K562 (cell line): Measurements from ENCODE around the gene SLC12A4. TPM values are rescaled to one million over a fixed set of nuclear protein-coding genes. Genes with fewer than 3 reads are reported as not detected.

Experiments
- ATAC-seq: fragments of 200-7000 bp; cut with Tn5 transposase; 3 replicates; pipeline ENCODE4 v1.9.1; 2020; ENCODE audit warnings: moderate library complexity
- BruUV-seq: library from RNA; stranded (reverse); fragments of 400-500 nt; replicated peaks from 2 replicates; lab custom pipeline; 2021; lab: Mats Ljungman, UMichigan
- CTCF ChIA-PET: fragments of 300-600 bp; formaldehyde crosslinking; extraction: SDS; loops from one replicate; lab custom pipeline; 2021; ENCODE audit warnings: low intra/inter-chr PET ratio; lab: Yijun Ruan, JAX
- POLR2A ChIA-PET: fragments of 300-600, 350-650 bp; sonication (Branson Sonifier 250); formaldehyde crosslinking; extraction: SDS; loops from one replicate; lab custom pipeline; 2021; ENCODE audit warnings: antibody characterized with exemption, inconsistent platforms; lab: Yijun Ruan, JAX
- DNase-seq, 4 experiments: peaks; one replicate each; pipeline versions ENCODE4 v3.0.0 to v3.0.0-alpha.2; 2011 to 2018; ENCODE audit warnings: low spot score in 3 of 4, mixed read lengths in 3 of 4; ENCODE audit errors: extremely low read depth in 1 of 4
- FAIRE-seq: peaks from 2 replicates; lab custom pipeline; 2011; peaks lifted over from hg19 to GRCh38; lab: Jason Lieb, UNC
- H2AFZ ChIP-seq: 2 replicates; pipeline ENCODE4 v1.6.0; 2011; ENCODE audit warnings: low read depth, low read length, control low read depth, inconsistent platforms
- H3K27ac ChIP-seq: fragments of 200-600 bp; 3 replicates; pipeline ENCODE4 v1.8.0; 2011; ENCODE audit warnings: low read depth, mild to moderate bottlenecking, control low read depth, inconsistent platforms, low read length, moderate library complexity, mixed read lengths; ENCODE audit errors: extremely low read depth
- H3K27me3 ChIP-seq, 2 experiments: fragments of 300-600 bp in 1 of 2; 2 replicates in 1 of 2; 3 replicates in 1 of 2; pipeline versions ENCODE4 v1.6.0 to v1.8.0; 2011; ENCODE audit warnings: inconsistent platforms in 2 of 2, low read length in 2 of 2, mild to moderate bottlenecking in 1 of 2, mixed read lengths in 1 of 2, moderate library complexity in 1 of 2; ENCODE audit not compliant: control insufficient read depth in 2 of 2, insufficient read depth in 2 of 2
- H3K36me3 ChIP-seq: fragments of 300-600 bp; 3 replicates; pipeline ENCODE4 v1.8.0; 2011; ENCODE audit warnings: mild to moderate bottlenecking, low read length, inconsistent platforms; ENCODE audit not compliant: control insufficient read depth, insufficient read depth
- H3K4me1 ChIP-seq, 2 experiments: fragments of 200-600 bp in 1 of 2; replicated peaks in 1 of 2; 2 replicates in 1 of 2; 3 replicates in 1 of 2; pipeline versions ENCODE4 v1.5.1 to v1.8.0; 2011; ENCODE audit warnings: inconsistent platforms in 2 of 2, low read length in 2 of 2, mild to moderate bottlenecking in 1 of 2, mixed read lengths in 1 of 2, moderate library complexity in 1 of 2; ENCODE audit not compliant: control insufficient read depth in 2 of 2, insufficient read depth in 2 of 2
- H3K4me2 ChIP-seq: 2 replicates; pipeline ENCODE4 v1.6.1; 2011; ENCODE audit warnings: low read length, control low read depth, inconsistent platforms, mixed read lengths; ENCODE audit not compliant: insufficient read depth
- H3K4me3 ChIP-seq: fragments of 200-600 bp; sonication (generic), shearing (Covaris generic); 2 replicates; pipeline ENCODE4 v1.5.1; 2016; ENCODE audit warnings: control low read depth, inconsistent platforms
- H3K79me2 ChIP-seq: fragments of 200-600 bp; 3 replicates; pipeline ENCODE4 v1.8.0; 2011; ENCODE audit warnings: low read length, inconsistent platforms; ENCODE audit not compliant: control insufficient read depth, insufficient read depth
- H3K9ac ChIP-seq, 2 experiments: 2 replicates each; pipeline versions ENCODE4 v1.6.0 to v1.6.1; 2011; ENCODE audit warnings: low read depth in 2 of 2, low read length in 2 of 2, control low read depth in 1 of 2, inconsistent platforms in 1 of 2, mild to moderate bottlenecking in 1 of 2, mixed read lengths in 1 of 2; ENCODE audit not compliant: insufficient read depth in 1 of 2
- H3K9me1 ChIP-seq: one replicate; pipeline ENCODE4 v1.6.0; 2011; ENCODE audit warnings: inconsistent platforms, mild to moderate bottlenecking, low read length, moderate library complexity; ENCODE audit not compliant: control insufficient read depth, insufficient read depth
- H3K9me3 ChIP-seq: replicated peaks from 2 replicates; pipeline ENCODE4 v1.5.1; 2011; ENCODE audit warnings: low read depth, low read length, inconsistent platforms; ENCODE audit not compliant: control insufficient read depth, insufficient read depth
- H4K20me1 ChIP-seq: replicated peaks from 2 replicates; pipeline ENCODE4 v1.6.1; 2011; ENCODE audit warnings: low read length, inconsistent platforms, mixed read lengths; ENCODE audit not compliant: control insufficient read depth, insufficient read depth
- ARID1B ChIP-seq: fragments of 450-650 bp; IDR thresholded peaks from 2 replicates; pipeline ENCODE4 v1.6.1; 2016; ENCODE audit warnings: antibody characterized with exemption, mild to moderate bottlenecking, inconsistent platforms
- ATF7 ChIP-seq: fragments of 450-650 bp; IDR thresholded peaks from 2 replicates; pipeline ENCODE4 v1.7.1; 2014; ENCODE audit warnings: mild to moderate bottlenecking, moderate library complexity
- CBX2 ChIP-seq: fragments of 200-600 bp; sonication (generic); IDR thresholded peaks from one replicate; pipeline ENCODE4 v1.6.1; 2012; ENCODE audit warnings: mild to moderate bottlenecking, low read length, inconsistent platforms; ENCODE audit not compliant: insufficient read depth, poor library complexity, severe bottlenecking
- NCOA4 ChIP-seq: fragments of 450-650 bp; IDR thresholded peaks from 2 replicates; pipeline ENCODE4 v1.6.1; 2018; ENCODE audit warnings: mild to moderate bottlenecking; ENCODE audit not compliant: partially characterized antibody
- ZBTB26 ChIP-seq: fragments of 450-650 bp; formaldehyde crosslinking; IDR thresholded peaks from 2 replicates; pipeline ENCODE4 v1.4.0; 2022; ENCODE audit warnings: missing genetic modification characterization
- WGBS: fragments of 100-300 bp; shearing (Covaris generic); methylation state at CpG from one replicate; pipeline ENCODE4 v1.1.6; 2016; ENCODE audit warnings: low coverage, mixed read lengths; ENCODE audit not compliant: insufficient coverage; ENCODE audit errors: missing lambda C conversion rate; 5-methylcytosine and 5-hydroxymethylcytosine counted together
- in situ Hi-C: fragments of 300-500 bp; cut with MboI; formaldehyde crosslinking; loops from 4 replicates; pipeline ENCODE4 v1.15.0; 2018; ENCODE audit warnings: inconsistent platforms, mixed read lengths
- intact Hi-C: fragments of 100-400 bp; cut with micrococcal nuclease; formaldehyde crosslinking; loops from 2 replicates; pipeline ENCODE4 v1.14.2; 2022
- polyA plus RNA-seq, 8 experiments: library from polyadenylated mRNA; depleted of rRNA in 4 of 8; stranded (reverse) in 5 of 8; unstranded in 3 of 8; fragments of >200 nt; fragmentation: Nextera tagmentation in 2 of 8; fragmentation: Illumina TruSeq in 1 of 8; extraction: Ambion mirVana in 2 of 8; extraction: Trizol in 1 of 8; gene quantifications; 2 replicates each; pipeline versions ENCODE4 v1.2.1 to v1.2.3, GENCODE V29; 2011 to 2014; ENCODE audit warnings: inconsistent platforms in 1 of 8, missing spikeins in 1 of 8
- total RNA-seq, 7 experiments: library from RNA; depleted of rRNA in 6 of 7; stranded (reverse); fragments of >200 nt in 6 of 7; fragmentation: Illumina TruSeq in 2 of 7; extraction: Trizol in 2 of 7; gene quantifications; 2 replicates each; pipeline versions ENCODE4 v1.2.1 to v1.2.3, GENCODE V29; 2011 to 2021; ENCODE audit warnings: low replicate concordance in 1 of 7
- TF ChIP-seq, protein P1 (sequence below): fragments of 250-450 bp; sonication (Bioruptor Pico); IDR thresholded peaks from 2 replicates; pipeline ENCODE4 v1.8.0; 2022; ENCODE audit warnings: moderate library complexity, mild to moderate bottlenecking, inconsistent platforms

Gene SLC12A4
- total and polyA plus RNA-seq, 9 of the 15 experiments (the other 6 are each of a cell fraction or from before 2014, with no cell fraction given): 0.75 to 43.5 (median 15.0) TPM

DNA sequence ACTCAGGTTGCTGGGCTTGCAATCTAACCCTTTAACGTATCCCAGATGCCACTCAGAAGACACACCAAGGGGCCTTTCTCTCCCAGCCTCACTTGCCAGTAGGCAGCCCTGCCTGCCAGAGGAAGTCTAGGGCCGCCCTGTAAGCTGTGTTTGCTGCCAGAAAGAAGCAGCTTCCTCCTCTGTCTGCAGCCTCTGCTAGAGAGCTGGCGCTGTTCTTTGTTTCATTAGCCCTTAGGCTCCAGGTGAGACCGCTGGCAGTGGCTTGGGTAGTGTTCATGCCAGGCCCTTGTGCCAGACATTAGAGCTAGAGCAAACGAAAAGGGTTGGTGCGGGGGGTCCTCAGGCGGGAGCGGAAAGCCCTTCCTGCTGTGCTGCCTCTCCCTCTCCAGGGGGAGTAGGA lies 45.7 kb downstream of the SLC12A4 start:
- FAIRE-seq: no peak
- in situ Hi-C loops: loop anchor here (10.0 kb wide), 1 partner anchor 398 kb away; the partner anchor contains the start of gene RIPOR1

GRCh38 chr16:67922221-67922620 lies 46.2 kb downstream of the SLC12A4 start:
- ChIA-PET POLR2A (interaction anchor here (0.7 to 1.6 kb wide), 7 partner anchors 8 to 255 kb away, joined by 3 to 8 read pairs (median 3); no protein-coding TSS in a partner anchor), CTCF (interaction anchor here (1.1 kb wide), 1 partner anchor 106 kb away, joined by 3 read pairs; no protein-coding TSS in a partner anchor)
- Histone ChIP-seq H3K4me3 (no peak overlapping the region), H3K79me2 (no peaks in the 10 kb centered on the region), H2AFZ (no peak overlapping the region), H3K27ac (peak overlapping the region; percentile 49; the same call in 1 of the 3 replicates), H3K9ac (peak overlapping the region in 1 of 2 experiments; percentile 56; a peak in 3 of 4 replicates), H3K9me3 (no peaks in the 10 kb centered on the region), H3K27me3 (no peaks in the 10 kb centered on the region), H3K36me3 (no peaks in the 10 kb centered on the region; the same call in 2 of the 3 replicates), H3K4me2 (peak overlapping the region; percentile 15; the same call in 1 of the 2 replicates), H3K9me1 (peaks cover 3% of the 10 kb centered on the region), H4K20me1 (peaks cover 30% of the 10 kb centered on the region), H3K4me1 (peaks cover 22 to 23% of the 10 kb centered on the region in 2 experiments)
- DNase-seq: peak; percentile 49 to 76 (median 66)
- peak; percentile 69 for ATAC-seq
- WGBS: 7% methylated on average over 5 of the region's 5 CpGs
- peak; percentile 87 for FAIRE-seq
- in situ Hi-C loops (loop anchor here (10.0 kb wide), 1 partner anchor 397 kb away; the partner anchor contains the start of gene RIPOR1), intact Hi-C loops (no loop called here)
- BruUV-seq: no TSS peak
- no peak for TF ChIP-seq ZBTB26 (CRISPR knock-in tag)
- TF ChIP-seq ARID1B: 0 out of 2 replicates have a peak, but pooled peaks have one; percentile 12
- no peak for TF ChIP-seq NCOA4

More for the DNA sequence above, 45.7 kb downstream of the SLC12A4 start:
- no peak overlapping the region for H2AFZ ChIP-seq
- no peaks in the 10 kb centered on the region for H3K9me3 ChIP-seq
- peak; percentile 12; the same call in 1 of the 3 replicates for ATAC-seq
- no peaks in the 10 kb centered on the region for H3K27me3 ChIP-seq
- no peak overlapping the region; the same call in 1 of the 2 replicates for H3K4me2 ChIP-seq
- ChIA-PET POLR2A (interaction anchor here (0.7 to 1.6 kb wide), 6 partner anchors 8 to 255 kb away, joined by 3 to 8 read pairs (median 3); no protein-coding TSS in a partner anchor), CTCF (interaction anchor here (1.1 kb wide), 1 partner anchor 106 kb away, joined by 3 read pairs; no protein-coding TSS in a partner anchor)
- intact Hi-C loops: no loop called here
- peaks cover 3% of the 10 kb centered on the region for H3K9me1 ChIP-seq
- H3K4me3 ChIP-seq: no peak overlapping the region
- TF ChIP-seq ATF7 (no peak), CBX2 (no peak)
- TF ChIP-seq, protein P1, sequence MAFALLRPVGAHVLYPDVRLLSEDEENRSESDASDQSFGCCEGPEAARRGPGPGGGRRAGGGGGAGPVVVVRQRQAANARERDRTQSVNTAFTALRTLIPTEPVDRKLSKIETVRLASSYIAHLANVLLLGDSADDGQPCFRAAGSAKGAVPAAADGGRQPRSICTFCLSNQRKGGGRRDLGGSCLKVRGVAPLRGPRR (CRISPR knock-in tag): no peak
- no peaks in the 10 kb centered on the region; the same call in 2 of the 3 replicates for H3K36me3 ChIP-seq
- peaks cover 28% of the 10 kb centered on the region for H4K20me1 ChIP-seq
- no peak overlapping the region for H3K27ac ChIP-seq
- 69% methylated on average over 8 of the region's 8 CpGs for WGBS
- BruUV-seq: no TSS peak
- H3K9ac ChIP-seq: no peak overlapping the region
- DNase-seq: no peak
- peaks cover 18% of the 10 kb centered on the region in 2 experiments for H3K4me1 ChIP-seq
- no peaks in the 10 kb centered on the region for H3K79me2 ChIP-seq
